H1 (cell line): ENCODE measurements around the gene SMIM32. TPM values are rescaled to one million over a fixed set of nuclear protein-coding genes. Genes with fewer than 3 reads are reported as not detected.

ENCODE experiments used
- CTCF ChIA-PET: fragments of 300-600 bp; sonication (Branson Sonifier 250); formaldehyde crosslinking; loops from one replicate; lab custom pipeline; 2021; ENCODE audit not compliant: partially characterized antibody; lab: Charles Lee
- POLR2A ChIA-PET: fragments of 300-600 bp; sonication (Branson Sonifier 250); formaldehyde crosslinking; loops from one replicate; lab custom pipeline; 2021; ENCODE audit warnings: inconsistent platforms; ENCODE audit not compliant: partially characterized antibody; lab: Charles Lee
- DNase-seq, 2 experiments: peaks; one replicate each; pipeline versions ENCODE4 v3.0.0 to v3.0.0-alpha.2; 2010 to 2022; ENCODE audit warnings: low spot score in 2 of 2, low read depth in 1 of 2, mixed read lengths in 1 of 2
- FAIRE-seq: peaks from 2 replicates; lab custom pipeline; 2011; peaks lifted over from hg19 to GRCh38; lab: Jason Lieb, UNC
- H2AFZ ChIP-seq: 2 replicates; pipeline ENCODE4 v1.8.1; 2012; ENCODE audit warnings: low read length, inconsistent platforms
- H2AK5ac ChIP-seq: 2 replicates; pipeline ENCODE4 v1.6.1; 2013; ENCODE audit warnings: low read depth, low read length
- H2BK120ac ChIP-seq: replicated peaks from 2 replicates; pipeline ENCODE3; 2013; ENCODE audit warnings: low read depth, low read length, inconsistent platforms
- H2BK12ac ChIP-seq: 2 replicates; pipeline ENCODE4 v1.6.1; 2013; ENCODE audit warnings: low read depth, low read length
- H2BK15ac ChIP-seq: 2 replicates; pipeline ENCODE4 v1.6.1; 2013; ENCODE audit warnings: low read length
- H2BK20ac ChIP-seq: 2 replicates; pipeline ENCODE4 v1.6.1; 2013; ENCODE audit warnings: low read length
- H2BK5ac ChIP-seq: 2 replicates; pipeline ENCODE4 v1.6.1; 2013; ENCODE audit warnings: low read depth, low read length
- H3K14ac ChIP-seq: 2 replicates; pipeline ENCODE4 v1.6.1; 2013; ENCODE audit warnings: inconsistent platforms; ENCODE audit not compliant: insufficient read length
- H3K18ac ChIP-seq: 2 replicates; pipeline ENCODE4 v1.6.1; 2013; ENCODE audit warnings: low read length; ENCODE audit errors: extremely low read depth
- H3K23ac ChIP-seq: 2 replicates; pipeline ENCODE4 v1.6.1; 2013; ENCODE audit warnings: inconsistent platforms; ENCODE audit not compliant: insufficient read length
- H3K23me2 ChIP-seq: 2 replicates; pipeline ENCODE4 v1.6.1; 2013; ENCODE audit warnings: low read depth, low read length
- H3K27ac ChIP-seq: 2 replicates; pipeline ENCODE4 v1.6.1; 2011; ENCODE audit warnings: low read depth, low read length, inconsistent platforms
- H3K27me3 ChIP-seq, 4 experiments: replicated peaks in 1 of 4; 1 replicate in 1 of 4; 2 replicates in 3 of 4; pipeline versions ENCODE4 v1.6.1 to v1.8.1; 2011 to 2013; ENCODE audit warnings: low read length in 3 of 4, mild to moderate bottlenecking in 3 of 4, inconsistent platforms in 2 of 4, mixed read lengths in 2 of 4, moderate library complexity in 1 of 4; ENCODE audit not compliant: control insufficient read depth in 3 of 4, insufficient read depth in 3 of 4; ENCODE audit errors: extremely low read depth in 1 of 4
- H3K36me3 ChIP-seq, 4 experiments: 2 replicates each; pipeline versions ENCODE4 v1.6.1 to v1.8.1; 2011 to 2013; ENCODE audit warnings: mild to moderate bottlenecking in 4 of 4, low read length in 3 of 4, moderate library complexity in 2 of 4, control low read depth in 1 of 4, inconsistent platforms in 1 of 4; ENCODE audit not compliant: insufficient read depth in 4 of 4, control insufficient read depth in 2 of 4
- H3K4ac ChIP-seq: replicated peaks from 2 replicates; pipeline ENCODE3; 2013; ENCODE audit warnings: low read length, low read depth, mixed read lengths, inconsistent platforms; ENCODE audit not compliant: insufficient read length
- H3K4me1 ChIP-seq, 4 experiments: replicated peaks in 1 of 4; 1 replicate in 1 of 4; 2 replicates in 3 of 4; pipeline versions ENCODE4 v1.6.1 to v1.8.1; 2011 to 2013; ENCODE audit warnings: low read length in 3 of 4, inconsistent platforms in 2 of 4, mixed read lengths in 1 of 4; ENCODE audit not compliant: insufficient read depth in 4 of 4, control insufficient read depth in 3 of 4
- H3K4me2 ChIP-seq, 2 experiments: 2 replicates each; pipeline versions ENCODE4 v1.6.1 to v1.8.1; 2011 to 2013; ENCODE audit warnings: low read depth in 2 of 2, low read length in 2 of 2, control low read depth in 1 of 2, inconsistent platforms in 1 of 2, mild to moderate bottlenecking in 1 of 2; ENCODE audit not compliant: insufficient read depth in 1 of 2
- H3K4me3 ChIP-seq, 4 experiments: fragments of 200-600, 300-600 bp in 1 of 4; sonication (generic), shearing (Covaris generic), sonication (Bioruptor Twin) in 1 of 4; 2 replicates each; pipeline versions ENCODE4 v1.5.1 to v1.8.1; 2011 to 2016; ENCODE audit warnings: low read length in 4 of 4, low read depth in 3 of 4, control low read depth in 2 of 4, inconsistent platforms in 2 of 4, mild to moderate bottlenecking in 2 of 4, mixed read lengths in 1 of 4, moderate library complexity in 1 of 4; ENCODE audit not compliant: insufficient read depth in 2 of 4; ENCODE audit errors: extremely low read depth in 1 of 4
- H3K56ac ChIP-seq: replicated peaks from 2 replicates; pipeline ENCODE3; 2013; ENCODE audit warnings: low read depth, mild to moderate bottlenecking, mixed read lengths, low read length, inconsistent platforms; ENCODE audit not compliant: insufficient read length
- H3K79me1 ChIP-seq: 2 replicates; pipeline ENCODE4 v1.6.1; 2013; ENCODE audit warnings: low read depth, low read length, control low read depth
- H3K79me2 ChIP-seq, 2 experiments: 2 replicates each; pipeline versions ENCODE4 v1.6.1 to v1.8.1; 2012 to 2013; ENCODE audit warnings: low read length in 2 of 2, mild to moderate bottlenecking in 2 of 2, inconsistent platforms in 1 of 2; ENCODE audit not compliant: insufficient read depth in 2 of 2, control insufficient read depth in 1 of 2
- H3K9ac ChIP-seq, 4 experiments: replicated peaks in 1 of 4; 1 replicate in 1 of 4; 2 replicates in 3 of 4; pipeline versions ENCODE4 v1.6.1 to v1.8.1; 2011 to 2013; ENCODE audit warnings: low read depth in 3 of 4, low read length in 3 of 4, control low read depth in 2 of 4, mild to moderate bottlenecking in 2 of 4, moderate library complexity in 2 of 4, inconsistent platforms in 1 of 4; ENCODE audit errors: extremely low read depth in 1 of 4
- H3K9me3 ChIP-seq, 2 experiments: 2 replicates each; pipeline versions ENCODE4 v1.6.1 to v1.8.1; 2012 to 2013; ENCODE audit warnings: mild to moderate bottlenecking in 2 of 2, moderate library complexity in 2 of 2, control low read depth in 1 of 2, inconsistent platforms in 1 of 2, low read depth in 1 of 2, low read length in 1 of 2, mixed read lengths in 1 of 2; ENCODE audit not compliant: insufficient read depth in 2 of 2
- H4K20me1 ChIP-seq, 2 experiments: replicated peaks in 1 of 2; 2 replicates each; pipeline versions ENCODE3 to v1.8.1; 2011 to 2013; ENCODE audit warnings: inconsistent platforms in 2 of 2, low read length in 2 of 2, mild to moderate bottlenecking in 1 of 2; ENCODE audit not compliant: insufficient read depth in 2 of 2, control insufficient read depth in 1 of 2
- H4K5ac ChIP-seq: 2 replicates; pipeline ENCODE4 v1.6.1; 2013; ENCODE audit warnings: low read length, low read depth, mixed read lengths, inconsistent platforms; ENCODE audit not compliant: insufficient read length
- H4K8ac ChIP-seq: 2 replicates; pipeline ENCODE4 v1.8.0; 2013; ENCODE audit warnings: mild to moderate bottlenecking, moderate library complexity, low read length, inconsistent platforms; ENCODE audit not compliant: insufficient read depth; ENCODE audit errors: extremely low read depth
- H4K91ac ChIP-seq: replicated peaks from 2 replicates; pipeline ENCODE3; 2013; ENCODE audit warnings: low read length, mixed read lengths, inconsistent platforms; ENCODE audit not compliant: insufficient read length
- CTBP2 ChIP-seq: IDR thresholded peaks from 2 replicates; pipeline ENCODE4 v1.7.0; 2011; ENCODE audit warnings: borderline replicate concordance, mild to moderate bottlenecking, moderate library complexity, mixed read lengths, low read length; ENCODE audit not compliant: insufficient read depth, insufficient read length
- JUN ChIP-seq: IDR thresholded peaks from 2 replicates; pipeline ENCODE4 v1.6.1; 2011; ENCODE audit warnings: low read depth, mild to moderate bottlenecking, improper control_type of control experiment, low read length
- RAD21 ChIP-seq, 2 experiments: IDR thresholded peaks in 1 of 2; conservative IDR thresholded peaks in 1 of 2; 2 replicates each; pipeline ENCODE4 v1.6.1; 2011; ENCODE audit warnings: low read depth in 2 of 2, low read length in 2 of 2, improper control_type of control experiment in 1 of 2, inconsistent platforms in 1 of 2, mild to moderate bottlenecking in 1 of 2, moderate library complexity in 1 of 2
- RFX5 ChIP-seq: IDR thresholded peaks from 2 replicates; pipeline ENCODE4 v1.6.1; 2011; ENCODE audit warnings: low read depth, low read length, improper control_type of control experiment, borderline replicate concordance
- SP2 ChIP-seq: IDR thresholded peaks from 2 replicates; pipeline ENCODE4 v1.6.1; 2012; ENCODE audit warnings: mild to moderate bottlenecking, low read length, inconsistent platforms
- WGBS, 2 experiments: shearing (Covaris generic) in 1 of 2; methylation state at CpG; one replicate each; pipeline versions ENCODE4 v1.1.6 to v1.1.7; 2013 to 2015; ENCODE audit warnings: low lambda C conversion rate in 2 of 2, mixed read lengths in 2 of 2, inconsistent platforms in 1 of 2, low coverage in 1 of 2, missing lambda C conversion rate in 1 of 2; ENCODE audit not compliant: insufficient replicate concordance in 2 of 2, insufficient coverage in 1 of 2, insufficient read length in 1 of 2; ENCODE audit errors: extremely low coverage in 1 of 2, missing lambda C conversion rate in 1 of 2; 5-methylcytosine and 5-hydroxymethylcytosine counted together
- polyA plus RNA-seq, 7 experiments: library from polyadenylated mRNA; depleted of rRNA in 3 of 7; stranded (reverse) in 5 of 7; unstranded in 2 of 7; fragments of >200 nt in 5 of 7; fragments of 200-250 nt in 2 of 7; gene quantifications; 1 replicate in 5 of 7; 2 replicates in 1 of 7; 4 replicates in 1 of 7; pipeline versions ENCODE4 v1.2.1 to v1.2.3, GENCODE V29; 2011 to 2013; ENCODE audit warnings: missing spikeins in 2 of 7, mixed read lengths in 2 of 7
- total RNA-seq: library from RNA; stranded (reverse); fragmentation: NEBNext Ultra II Directional; extraction: Animal tissue kit (Norgen Biotek cat#: 25700); gene quantifications from 2 replicates; pipeline ENCODE4 v1.2.1, GENCODE V29; 2021

Gene SMIM32
- total and polyA plus RNA-seq, 2 of the 8 experiments (the other 6 are each of a cell fraction or from before 2014, with no cell fraction given), result 0.09 to 0.22 TPM

DNA sequence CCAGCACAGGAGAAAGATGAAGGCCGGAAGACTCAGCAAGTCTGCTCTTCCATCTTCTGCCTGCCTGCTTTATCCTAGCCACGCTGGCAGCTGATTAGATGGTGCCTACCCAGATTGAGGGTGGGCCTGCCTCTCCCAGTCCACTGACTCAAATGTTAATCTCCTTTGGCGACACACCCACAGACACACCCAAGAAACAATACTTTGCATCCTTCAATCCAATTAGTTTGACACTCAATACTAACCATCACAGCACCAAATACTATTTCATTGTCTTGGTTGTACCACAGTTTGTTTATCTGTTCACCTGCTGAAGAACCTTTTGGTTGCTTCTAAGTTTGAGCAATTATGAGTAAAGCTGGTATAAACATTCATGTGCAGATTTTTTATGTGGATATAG, 23.7 kb downstream of the SMIM32 start:
- Histone ChIP-seq H3K9me3 (no peaks in the 10 kb centered on the region), H3K9ac (no peak overlapping the region), H3K23me2 (no peaks in the 10 kb centered on the region), H3K18ac (no peak overlapping the region), H2AK5ac (no peak overlapping the region), H3K14ac (no peak overlapping the region), H3K79me2 (0 out of 4 replicates have a peak, but pooled peaks cover 0 to 3% of the 10 kb centered on the region in 2 experiments), H2BK120ac (no peak overlapping the region), H4K20me1 (peaks cover 1 to 2% of the 10 kb centered on the region in 2 experiments), H2BK12ac (no peak overlapping the region), H3K56ac (no peak overlapping the region), H3K4me3 (no peak overlapping the region), H3K4me1 (no peaks in the 10 kb centered on the region), H4K8ac (no peak overlapping the region), H2BK5ac (no peak overlapping the region), H3K79me1 (no peaks in the 10 kb centered on the region), H4K5ac (no peak overlapping the region), H3K4me2 (no peak overlapping the region), H2BK15ac (no peak overlapping the region), H3K4ac (no peak overlapping the region), H2AFZ (no peak overlapping the region), H3K27ac (no peak overlapping the region), H4K91ac (no peak overlapping the region), H3K36me3 (peaks cover 2 to 21% (median 9%) of the 10 kb centered on the region in 4 experiments; a peak in 7 of 8 replicates), H3K23ac (no peak overlapping the region), H3K27me3 (no peaks in the 10 kb centered on the region), H2BK20ac (no peak overlapping the region)
- CTCF ChIA-PET, result interaction anchor here (0.8 to 1.5 kb wide), 2 partner anchors 86 to 275 kb away, joined by 4 read pairs; no protein-coding TSS in a partner anchor
- POLR2A ChIA-PET, result no interaction called here
- no peak for DNase-seq
- no peak for FAIRE-seq
- WGBS, 2 experiments, result 87% methylated on average over 3 of the region's 3 CpGs; no CpG with 5 or more reads in 1 of the 2 experiments
- TF ChIP-seq CTBP2, result no peak
- TF ChIP-seq RAD21 (IDR thresholded peaks at IDR 0.05 in 1 of 2, conservative IDR thresholded peaks at IDR 0.05 in 1 of 2; ENCODE audit: low read depth in 2 of 2, low read length in 2 of 2), result no peak
- TF ChIP-seq RFX5, result no peak
- no peak for TF ChIP-seq JUN
- no peak for TF ChIP-seq SP2
